HuH-7 (cell line): Measurements from ENCODE around the gene TSPY8.
"Not testable (repeated sequence)": the region's sequence is repeated elsewhere in the genome, so short reads cannot be mapped to it uniquely, and the experiment has no call there.

Experiments used
- DNase-seq: peaks from one replicate; pipeline ENCODE4 v3.0.0; 2011; ENCODE audit warnings: low spot score

TSPY8 gene

GRCh38 chrY:9357497-9357896 is at the start of gene TSPY8:
TSS of gene TSPY8 (plus strand) at chrY:9357797. CDS start at chrY:9357843, 46 bp downstream.
- not testable (repeated sequence) for DNase-seq

- DNase-seq, result no peak
Measured at GRCh38 chrY:9320996-9321395, 36.6 kb upstream of the TSPY8 start.

- DNase-seq, result not testable (repeated sequence)
Measured at GRCh38 chrY:9337164-9337563, 20.4 kb upstream of the TSPY8 start, which contains the start of gene TSPY4. TSS of gene TSPY4 (plus strand) at chrY:9337464. CDS start at chrY:9337510, 46 bp downstream.

- DNase-seq, result not testable (repeated sequence)
Measured at GRCh38 chrY:9396527-9396926, 38.9 kb downstream of the TSPY8 start.

DNA sequence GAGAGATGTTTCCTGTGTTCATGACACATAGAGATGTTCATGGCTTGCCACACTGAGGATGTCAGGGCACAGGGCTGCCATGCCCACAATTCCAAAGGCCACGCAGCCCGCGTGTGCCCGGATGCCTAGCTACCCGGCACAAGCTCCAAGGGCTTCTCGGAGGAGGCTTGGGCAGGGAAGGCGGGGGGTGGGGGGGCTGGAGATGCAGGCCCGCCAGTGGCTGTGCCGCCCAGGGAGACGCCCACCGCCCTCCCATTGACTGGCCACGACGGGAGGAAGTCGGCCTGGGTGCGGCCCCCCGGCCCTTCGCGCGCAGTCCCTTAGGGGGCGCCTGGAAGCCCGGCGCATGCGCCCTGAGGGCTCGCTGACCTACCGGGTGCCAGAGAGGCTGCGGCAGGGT is 40.5 kb downstream of the TSPY8 start, which contains the start of gene TSPY3:
TSPY3 (plus strand) TSS at position 301 of the 400 bp plus-strand sequence; CDS start at position 347, 46 bp downstream.
- DNase-seq, result not testable (repeated sequence)
